ENCODE data around the gene TWSG1. TPM values are rescaled to one million over a fixed set of nuclear protein-coding genes. Genes with fewer than 3 reads are reported as not detected.

Gene TWSG1
- polyA plus RNA-seq, 4 donors, result 2.4 to 20.6 (median 6.3) TPM

DNA sequence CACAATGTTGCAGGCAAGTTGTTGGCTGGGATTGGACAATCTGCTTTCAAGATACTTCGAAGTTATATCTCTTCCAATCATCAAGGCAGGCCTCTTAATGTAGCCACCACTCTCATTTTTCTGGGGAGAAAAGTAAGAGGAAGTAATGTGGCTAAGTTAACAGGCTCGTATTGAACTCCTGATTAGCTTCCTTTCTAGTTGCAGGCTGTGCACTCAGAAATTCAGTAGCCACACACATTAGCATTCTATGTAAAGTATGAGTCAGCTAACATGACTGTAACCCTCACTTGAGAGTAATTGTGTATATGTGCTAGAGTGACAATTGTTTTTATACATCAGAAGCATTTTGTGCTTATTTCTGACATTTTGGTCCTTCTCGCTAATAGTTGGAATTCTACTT is 3.3 kb downstream of the TWSG1 start:
- FAIRE-seq, result no peak
- no peak for DNase-seq
- WGBS, 3 donors, result 64 to 65% (median 65%) methylated on average over 3 of the region's 3 CpGs
- Histone ChIP-seq H3K36me3 (ENCODE audit: control insufficient read depth in 3 of 3, insufficient read depth in 2 of 3, low read depth in 1 of 3, low read length in 3 of 3) (peaks cover 0 to 6% (median 2%) of the 10 kb centered on the region in 3 donors), H3K9me3 (ENCODE audit: control insufficient read depth in 2 of 2, insufficient read depth in 1 of 2, low read depth in 1 of 2, low read length in 1 of 2) (no peaks in the 10 kb centered on the region), H3K4me3 (ENCODE audit: low read depth in 1 of 3, low read length in 3 of 3) (no peak overlapping the region), H3K27ac (ENCODE audit: low read depth in 1 of 3, low read length in 2 of 3) (no peak overlapping the region), H3K4me1 (ENCODE audit: control insufficient read depth in 3 of 3, insufficient read depth in 2 of 3, low read depth in 1 of 3, low read length in 2 of 3) (no peaks in the 10 kb centered on the region), H3K27me3 (ENCODE audit: control insufficient read depth in 3 of 3, insufficient read depth in 3 of 3, low read length in 3 of 3) (peaks cover 0 to 7% (median 0%) of the 10 kb centered on the region in 3 donors)

- WGBS, 3 donors, result 92 to 96% (median 94%) methylated on average over 6 of the region's 6 CpGs
- H3K9me3 ChIP-seq (ENCODE audit: control insufficient read depth in 2 of 2, insufficient read depth in 1 of 2, low read depth in 1 of 2, low read length in 1 of 2), result no peaks in the 10 kb centered on the region
Observed at GRCh38 chr18:9340472-9340871, 5.9 kb downstream of the TWSG1 start.

DNA sequence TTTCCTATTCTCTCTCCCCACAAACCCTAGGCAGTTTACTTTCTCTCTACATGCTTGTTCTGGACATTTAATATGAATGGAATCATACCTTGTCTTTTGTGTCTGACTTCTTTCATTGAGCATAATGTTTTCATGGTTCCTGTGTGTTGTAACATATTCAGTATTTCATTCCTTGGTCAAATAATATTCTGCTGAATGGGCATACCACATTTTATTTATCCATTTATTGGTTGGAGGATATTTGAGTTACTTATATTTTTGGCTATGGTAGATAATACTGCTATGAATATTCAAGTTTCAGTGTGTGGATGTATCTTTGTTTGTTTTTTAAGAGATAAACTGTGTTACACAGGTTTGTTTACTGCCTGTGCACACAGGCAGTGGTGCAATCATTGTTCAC is 9.0 kb downstream of the TWSG1 start:
- H3K9me3 ChIP-seq (ENCODE audit: control insufficient read depth in 2 of 2, insufficient read depth in 1 of 2, low read depth in 1 of 2, low read length in 1 of 2), result no peaks in the 10 kb centered on the region
- DNase-seq (no peak), FAIRE-seq (no peak)
- no peak overlapping the region for H3K4me3 ChIP-seq (ENCODE audit: low read depth in 1 of 3, low read length in 3 of 3)
- no peaks in the 10 kb centered on the region for H3K4me1 ChIP-seq (ENCODE audit: control insufficient read depth in 3 of 3, insufficient read depth in 2 of 3, low read depth in 1 of 3, low read length in 2 of 3)
- no peak overlapping the region for H3K27ac ChIP-seq (ENCODE audit: low read depth in 1 of 3, low read length in 2 of 3)
- no peaks in the 10 kb centered on the region for H3K27me3 ChIP-seq (ENCODE audit: control insufficient read depth in 3 of 3, insufficient read depth in 3 of 3, low read length in 3 of 3)
- peaks cover 0 to 6% (median 2%) of the 10 kb centered on the region in 3 donors for H3K36me3 ChIP-seq (ENCODE audit: control insufficient read depth in 3 of 3, insufficient read depth in 2 of 3, low read depth in 1 of 3, low read length in 3 of 3)

More at GRCh38 chr18:9340472-9340871, 5.9 kb downstream of the TWSG1 start:
- Histone ChIP-seq H3K36me3 (ENCODE audit: control insufficient read depth in 3 of 3, insufficient read depth in 2 of 3, low read depth in 1 of 3, low read length in 3 of 3) (peaks cover 0 to 6% (median 2%) of the 10 kb centered on the region in 3 donors), H3K4me3 (ENCODE audit: low read depth in 1 of 3, low read length in 3 of 3) (no peak overlapping the region), H3K4me1 (ENCODE audit: control insufficient read depth in 3 of 3, insufficient read depth in 2 of 3, low read depth in 1 of 3, low read length in 2 of 3) (no peaks in the 10 kb centered on the region), H3K27me3 (ENCODE audit: control insufficient read depth in 3 of 3, insufficient read depth in 3 of 3, low read length in 3 of 3) (peaks cover 0 to 3% (median 0%) of the 10 kb centered on the region in 3 donors), H3K27ac (ENCODE audit: low read depth in 1 of 3, low read length in 2 of 3) (no peak overlapping the region)
- no peak for FAIRE-seq
- no peak for DNase-seq

DNA sequence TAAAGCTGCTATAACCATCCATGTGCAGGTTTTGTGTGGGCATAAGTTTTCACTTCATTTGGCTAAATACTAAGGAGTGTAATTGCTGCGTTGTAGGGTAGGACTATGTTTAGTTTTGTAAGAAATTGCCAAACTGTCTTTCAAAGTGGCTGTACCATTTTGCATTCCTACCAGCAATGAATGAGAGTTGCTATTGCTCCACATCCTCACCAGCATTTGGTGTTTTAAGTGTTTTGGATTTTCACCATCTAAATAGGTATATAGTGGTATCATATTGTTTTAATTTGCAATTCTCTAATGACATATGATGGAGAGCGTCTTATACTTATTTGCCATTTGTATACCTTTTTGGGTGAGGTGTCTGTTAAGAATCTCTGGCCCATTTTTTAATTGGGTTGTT is 12.2 kb downstream of the TWSG1 start:
- Histone ChIP-seq H3K36me3 (ENCODE audit: control insufficient read depth in 3 of 3, insufficient read depth in 2 of 3, low read depth in 1 of 3, low read length in 3 of 3) (no peaks in the 10 kb centered on the region), H3K4me3 (ENCODE audit: low read depth in 1 of 3, low read length in 3 of 3) (no peak overlapping the region), H3K9me3 (ENCODE audit: control insufficient read depth in 2 of 2, insufficient read depth in 1 of 2, low read depth in 1 of 2, low read length in 1 of 2) (no peaks in the 10 kb centered on the region), H3K4me1 (ENCODE audit: control insufficient read depth in 3 of 3, insufficient read depth in 2 of 3, low read depth in 1 of 3, low read length in 2 of 3) (no peaks in the 10 kb centered on the region), H3K27me3 (ENCODE audit: control insufficient read depth in 3 of 3, insufficient read depth in 3 of 3, low read length in 3 of 3) (no peaks in the 10 kb centered on the region), H3K27ac (ENCODE audit: low read depth in 1 of 3, low read length in 2 of 3) (no peak overlapping the region)
- FAIRE-seq (no peak), DNase-seq (no peak)
- WGBS, 3 donors, result 95 to 99% (median 95%) methylated on average over 2 of the region's 2 CpGs

DNA sequence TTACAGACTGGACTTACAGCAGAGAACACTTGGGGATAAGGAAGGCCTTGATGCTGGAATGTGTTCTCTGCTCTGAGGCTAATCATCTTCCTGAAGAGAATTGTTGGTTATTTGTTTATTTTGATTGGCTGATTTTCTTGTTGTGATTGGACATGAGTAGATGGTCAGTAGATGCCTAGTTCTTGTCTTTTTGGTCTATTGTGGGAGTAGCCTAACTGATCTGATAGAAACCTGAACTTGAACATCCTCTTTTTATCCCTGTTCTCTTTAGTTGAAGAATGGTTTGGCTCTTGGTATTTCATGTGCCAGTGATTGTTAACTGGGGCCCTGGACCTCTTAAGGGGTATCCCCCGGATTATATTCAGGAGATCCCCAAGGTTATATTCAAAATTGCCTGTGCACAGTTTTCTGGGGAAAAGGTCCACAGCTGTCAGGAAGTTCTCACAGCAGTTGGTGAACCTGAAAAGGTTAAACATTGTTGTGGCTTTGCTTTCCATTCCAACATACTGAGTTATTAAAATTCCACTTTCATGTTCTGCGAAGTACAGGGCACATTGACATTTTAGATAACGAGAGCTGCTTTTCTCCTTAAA is 13.6 kb downstream of the TWSG1 start:
- Histone ChIP-seq H3K4me1 (ENCODE audit: control insufficient read depth in 3 of 3, insufficient read depth in 2 of 3, low read depth in 1 of 3, low read length in 2 of 3) (no peaks in the 10 kb centered on the region), H3K27me3 (ENCODE audit: control insufficient read depth in 3 of 3, insufficient read depth in 3 of 3, low read length in 3 of 3) (no peaks in the 10 kb centered on the region), H3K36me3 (ENCODE audit: control insufficient read depth in 3 of 3, insufficient read depth in 2 of 3, low read depth in 1 of 3, low read length in 3 of 3) (no peaks in the 10 kb centered on the region), H3K4me3 (ENCODE audit: low read depth in 1 of 3, low read length in 3 of 3) (no peak overlapping the region), H3K9me3 (ENCODE audit: control insufficient read depth in 2 of 2, insufficient read depth in 1 of 2, low read depth in 1 of 2, low read length in 1 of 2) (no peaks in the 10 kb centered on the region), H3K27ac (ENCODE audit: low read depth in 1 of 3, low read length in 2 of 3) (no peak overlapping the region)
- FAIRE-seq (no peak), DNase-seq (no peak)
- WGBS, 3 donors, result 54 to 78% (median 74%) methylated on average over 3 of the region's 3 CpGs

GRCh38 chr18:9348766-9349165 is 14.2 kb downstream of the TWSG1 start:
- Histone ChIP-seq H3K36me3 (ENCODE audit: control insufficient read depth in 3 of 3, insufficient read depth in 2 of 3, low read depth in 1 of 3, low read length in 3 of 3) (no peaks in the 10 kb centered on the region), H3K27me3 (ENCODE audit: control insufficient read depth in 3 of 3, insufficient read depth in 3 of 3, low read length in 3 of 3) (no peaks in the 10 kb centered on the region), H3K4me1 (ENCODE audit: control insufficient read depth in 3 of 3, insufficient read depth in 2 of 3, low read depth in 1 of 3, low read length in 2 of 3) (no peaks in the 10 kb centered on the region), H3K9me3 (ENCODE audit: control insufficient read depth in 2 of 2, insufficient read depth in 1 of 2, low read depth in 1 of 2, low read length in 1 of 2) (no peaks in the 10 kb centered on the region), H3K4me3 (ENCODE audit: low read depth in 1 of 3, low read length in 3 of 3) (no peak overlapping the region), H3K27ac (ENCODE audit: low read depth in 1 of 3, low read length in 2 of 3) (no peak overlapping the region)
- FAIRE-seq (no peak), DNase-seq (no peak)

- no peak for DNase-seq
- FAIRE-seq, result no peak
- 89 to 95% (median 91%) methylated on average over 2 of the region's 2 CpGs for WGBS, 3 donors
- no peaks in the 10 kb centered on the region for H3K27me3 ChIP-seq (ENCODE audit: control insufficient read depth in 3 of 3, insufficient read depth in 3 of 3, low read length in 3 of 3)
- H3K36me3 ChIP-seq (ENCODE audit: control insufficient read depth in 3 of 3, insufficient read depth in 2 of 3, low read depth in 1 of 3, low read length in 3 of 3), result no peaks in the 10 kb centered on the region
- no peaks in the 10 kb centered on the region for H3K9me3 ChIP-seq (ENCODE audit: control insufficient read depth in 2 of 2, insufficient read depth in 1 of 2, low read depth in 1 of 2, low read length in 1 of 2)
- no peak overlapping the region for H3K27ac ChIP-seq (ENCODE audit: low read depth in 1 of 3, low read length in 2 of 3)
- H3K4me1 ChIP-seq (ENCODE audit: control insufficient read depth in 3 of 3, insufficient read depth in 2 of 3, low read depth in 1 of 3, low read length in 2 of 3), result no peaks in the 10 kb centered on the region
- no peak overlapping the region for H3K4me3 ChIP-seq (ENCODE audit: low read depth in 1 of 3, low read length in 3 of 3)
Observed at GRCh38 chr18:9353596-9353995, 19.0 kb downstream of the TWSG1 start.

DNA sequence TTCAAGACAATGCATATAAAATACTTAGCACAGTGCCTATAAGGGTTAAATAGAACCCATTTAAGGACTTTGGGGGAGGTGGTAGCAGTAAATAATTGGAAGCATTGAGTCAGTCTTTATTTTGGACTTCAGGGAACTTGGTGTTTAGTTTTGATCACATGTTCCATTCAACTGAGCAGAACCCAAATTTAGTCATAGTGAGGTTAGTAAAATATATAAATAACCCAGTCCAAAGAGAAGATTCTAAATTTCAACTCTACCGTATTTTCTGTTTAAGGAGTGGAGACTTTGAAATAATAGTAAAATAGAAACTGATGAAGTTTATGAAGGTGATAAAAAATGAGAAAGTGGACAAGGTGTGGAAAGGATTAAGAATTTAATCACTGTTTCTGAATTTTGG is 19.7 kb downstream of the TWSG1 start:
- H3K4me1 ChIP-seq (ENCODE audit: control insufficient read depth in 3 of 3, insufficient read depth in 2 of 3, low read depth in 1 of 3, low read length in 2 of 3), result no peaks in the 10 kb centered on the region
- H3K27me3 ChIP-seq (ENCODE audit: control insufficient read depth in 3 of 3, insufficient read depth in 3 of 3, low read length in 3 of 3), result no peaks in the 10 kb centered on the region
- DNase-seq, result no peak
- FAIRE-seq, result no peak
- no peak overlapping the region for H3K27ac ChIP-seq (ENCODE audit: low read depth in 1 of 3, low read length in 2 of 3)
- H3K4me3 ChIP-seq (ENCODE audit: low read depth in 1 of 3, low read length in 3 of 3), result no peak overlapping the region
- 68 to 76% (median 69%) methylated on average over 1 of the region's 1 CpG for WGBS, 3 donors
- H3K36me3 ChIP-seq (ENCODE audit: control insufficient read depth in 3 of 3, insufficient read depth in 2 of 3, low read depth in 1 of 3, low read length in 3 of 3), result no peaks in the 10 kb centered on the region
- no peaks in the 10 kb centered on the region for H3K9me3 ChIP-seq (ENCODE audit: control insufficient read depth in 2 of 2, insufficient read depth in 1 of 2, low read depth in 1 of 2, low read length in 1 of 2)

DNA sequence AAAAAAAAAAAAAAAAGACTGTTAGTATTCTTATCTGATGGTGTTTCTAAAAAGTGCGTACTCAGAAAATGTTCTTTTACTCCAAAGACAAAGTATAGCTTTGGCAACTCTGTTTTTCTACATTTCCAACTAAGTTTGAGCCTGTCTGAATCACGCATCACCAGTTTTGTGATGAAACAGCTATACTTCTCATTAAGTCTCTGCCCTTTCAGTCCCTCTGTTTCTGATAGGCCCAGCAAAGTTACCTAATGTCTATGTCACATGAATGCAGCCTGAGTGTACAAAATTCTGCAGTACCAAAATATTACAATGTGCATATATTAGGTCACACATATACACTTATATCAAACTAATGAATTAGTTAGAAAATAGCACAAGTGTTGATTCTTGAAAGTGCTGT is 22.4 kb downstream of the TWSG1 start:
- no peak overlapping the region for H3K4me3 ChIP-seq (ENCODE audit: low read depth in 1 of 3, low read length in 3 of 3)
- FAIRE-seq (no peak), DNase-seq (no peak)
- WGBS, 3 donors, result 95 to 98% (median 95%) methylated on average over 2 of the region's 2 CpGs
- no peaks in the 10 kb centered on the region for H3K36me3 ChIP-seq (ENCODE audit: control insufficient read depth in 3 of 3, insufficient read depth in 2 of 3, low read depth in 1 of 3, low read length in 3 of 3)
- no peaks in the 10 kb centered on the region for H3K27me3 ChIP-seq (ENCODE audit: control insufficient read depth in 3 of 3, insufficient read depth in 3 of 3, low read length in 3 of 3)
- no peak overlapping the region for H3K27ac ChIP-seq (ENCODE audit: low read depth in 1 of 3, low read length in 2 of 3)
- H3K4me1 ChIP-seq (ENCODE audit: control insufficient read depth in 3 of 3, insufficient read depth in 2 of 3, low read depth in 1 of 3, low read length in 2 of 3), result no peaks in the 10 kb centered on the region
- H3K9me3 ChIP-seq (ENCODE audit: control insufficient read depth in 2 of 2, insufficient read depth in 1 of 2, low read depth in 1 of 2, low read length in 1 of 2), result no peaks in the 10 kb centered on the region

Measured in small intestine (tissue), 7 donors.